Body of pancreas (tissue), 4 donors: ENCODE data around the gene CEP83.

Source experiments
- POLR2A ChIP-seq, 3 donors: fragments of 450-650 bp; IDR thresholded peaks; one replicate each; pipeline ENCODE4 v1.6.1; 2016; ENCODE audit warnings: antibody characterized with exemption in 3 of 3, mild to moderate bottlenecking in 2 of 3
- TF ChIP-seq, protein P1 (sequence below), 7 experiments: fragments of 450-650 bp in 4 of 7; fragments of 200-600 bp in 3 of 7; sonication (generic) in 3 of 7; IDR thresholded peaks; one replicate each; pipeline ENCODE4 v1.5.1; 2016 to 2019; ENCODE audit warnings: antibody characterized with exemption in 7 of 7

GRCh38 chr12:94459728-94460615 lies at the start of gene CEP83:
- TF ChIP-seq POLR2A (IDR thresholded peaks at IDR 0.05): peak; percentile 71 to 91 (median 88)
- TF ChIP-seq, protein P1, sequence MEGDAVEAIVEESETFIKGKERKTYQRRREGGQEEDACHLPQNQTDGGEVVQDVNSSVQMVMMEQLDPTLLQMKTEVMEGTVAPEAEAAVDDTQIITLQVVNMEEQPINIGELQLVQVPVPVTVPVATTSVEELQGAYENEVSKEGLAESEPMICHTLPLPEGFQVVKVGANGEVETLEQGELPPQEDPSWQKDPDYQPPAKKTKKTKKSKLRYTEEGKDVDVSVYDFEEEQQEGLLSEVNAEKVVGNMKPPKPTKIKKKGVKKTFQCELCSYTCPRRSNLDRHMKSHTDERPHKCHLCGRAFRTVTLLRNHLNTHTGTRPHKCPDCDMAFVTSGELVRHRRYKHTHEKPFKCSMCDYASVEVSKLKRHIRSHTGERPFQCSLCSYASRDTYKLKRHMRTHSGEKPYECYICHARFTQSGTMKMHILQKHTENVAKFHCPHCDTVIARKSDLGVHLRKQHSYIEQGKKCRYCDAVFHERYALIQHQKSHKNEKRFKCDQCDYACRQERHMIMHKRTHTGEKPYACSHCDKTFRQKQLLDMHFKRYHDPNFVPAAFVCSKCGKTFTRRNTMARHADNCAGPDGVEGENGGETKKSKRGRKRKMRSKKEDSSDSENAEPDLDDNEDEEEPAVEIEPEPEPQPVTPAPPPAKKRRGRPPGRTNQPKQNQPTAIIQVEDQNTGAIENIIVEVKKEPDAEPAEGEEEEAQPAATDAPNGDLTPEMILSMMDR (IDR thresholded peaks at IDR 0.05): peak in 2 of 7 experiments; percentile 4 to 6
